ENCODE data around the gene PHKB.

Gene PHKB

GRCh38 chr16:47481698-47482374 is 20.7 kb downstream of the PHKB start:
- Histone ChIP-seq H3K27ac (ENCODE audit: low read depth, low read length) (no peak overlapping the region), H3K4me3 (ENCODE audit: low read depth in 1 of 2, low read length in 2 of 2) (no peak overlapping the region), H3K4me1 (ENCODE audit: control insufficient read depth in 1 of 2, insufficient read depth in 2 of 2, low read length in 2 of 2) (no peaks in the 10 kb centered on the region), H3K36me3 (ENCODE audit: control insufficient read depth in 1 of 2, insufficient read depth in 2 of 2, low read length in 2 of 2) (peaks cover 0 to 1% of the 10 kb centered on the region in 2 donors), H3K27me3 (ENCODE audit: control insufficient read depth in 1 of 2, insufficient read depth in 2 of 2, low read length in 2 of 2) (no peaks in the 10 kb centered on the region), H3K9me3 (ENCODE audit: control insufficient read depth in 1 of 2, low read length in 2 of 2) (no peaks in the 10 kb centered on the region), H3K9ac (ENCODE audit: low read depth in 1 of 2, low read length in 2 of 2) (no peak overlapping the region)

- Histone ChIP-seq H3K4me3 (ENCODE audit: low read depth in 1 of 2, low read length in 2 of 2) (no peak overlapping the region), H3K9ac (ENCODE audit: low read depth in 1 of 2, low read length in 2 of 2) (no peak overlapping the region), H3K27me3 (ENCODE audit: control insufficient read depth in 1 of 2, insufficient read depth in 2 of 2, low read length in 2 of 2) (no peaks in the 10 kb centered on the region), H3K4me1 (ENCODE audit: control insufficient read depth in 1 of 2, insufficient read depth in 2 of 2, low read length in 2 of 2) (no peaks in the 10 kb centered on the region), H3K27ac (ENCODE audit: low read depth, low read length) (no peak overlapping the region), H3K36me3 (ENCODE audit: control insufficient read depth in 1 of 2, insufficient read depth in 2 of 2, low read length in 2 of 2) (no peaks in the 10 kb centered on the region), H3K9me3 (ENCODE audit: control insufficient read depth in 1 of 2, low read length in 2 of 2) (peaks cover 2 to 4% of the 10 kb centered on the region in 2 donors)
Measured at GRCh38 chr16:47483616-47484015, 22.5 kb downstream of the PHKB start.

GRCh38 chr16:47486856-47487255 is 25.7 kb downstream of the PHKB start:
- H3K4me1 ChIP-seq (ENCODE audit: control insufficient read depth in 1 of 2, insufficient read depth in 2 of 2, low read length in 2 of 2) = no peaks in the 10 kb centered on the region

GRCh38 chr16:47488051-47488450 is 26.9 kb downstream of the PHKB start:
- Histone ChIP-seq H3K9me3 (ENCODE audit: control insufficient read depth in 1 of 2, low read length in 2 of 2) (peaks cover 4 to 19% of the 10 kb centered on the region in 2 donors), H3K4me3 (ENCODE audit: low read depth in 1 of 2, low read length in 2 of 2) (no peak overlapping the region), H3K4me1 (ENCODE audit: control insufficient read depth in 1 of 2, insufficient read depth in 2 of 2, low read length in 2 of 2) (peaks cover 0 to 6% of the 10 kb centered on the region in 2 donors), H3K9ac (ENCODE audit: low read depth in 1 of 2, low read length in 2 of 2) (no peak overlapping the region), H3K36me3 (ENCODE audit: control insufficient read depth in 1 of 2, insufficient read depth in 2 of 2, low read length in 2 of 2) (peaks cover 0 to 3% of the 10 kb centered on the region in 2 donors), H3K27ac (ENCODE audit: low read depth, low read length) (no peak overlapping the region), H3K27me3 (ENCODE audit: control insufficient read depth in 1 of 2, insufficient read depth in 2 of 2, low read length in 2 of 2) (no peaks in the 10 kb centered on the region)

More at GRCh38 chr16:47486856-47487255, 25.7 kb downstream of the PHKB start:
- peaks cover 4 to 19% of the 10 kb centered on the region in 2 donors for H3K9me3 ChIP-seq (ENCODE audit: control insufficient read depth in 1 of 2, low read length in 2 of 2)
- H3K27ac ChIP-seq (ENCODE audit: low read depth, low read length) = no peak overlapping the region
- no peaks in the 10 kb centered on the region for H3K27me3 ChIP-seq (ENCODE audit: control insufficient read depth in 1 of 2, insufficient read depth in 2 of 2, low read length in 2 of 2)
- no peak overlapping the region for H3K9ac ChIP-seq (ENCODE audit: low read depth in 1 of 2, low read length in 2 of 2)
- peaks cover 0 to 3% of the 10 kb centered on the region in 2 donors for H3K36me3 ChIP-seq (ENCODE audit: control insufficient read depth in 1 of 2, insufficient read depth in 2 of 2, low read length in 2 of 2)
- no peak overlapping the region for H3K4me3 ChIP-seq (ENCODE audit: low read depth in 1 of 2, low read length in 2 of 2)

GRCh38 chr16:47490471-47490870 is 29.3 kb downstream of the PHKB start:
- Histone ChIP-seq H3K36me3 (ENCODE audit: control insufficient read depth in 1 of 2, insufficient read depth in 2 of 2, low read length in 2 of 2) (peaks cover 0 to 3% of the 10 kb centered on the region in 2 donors), H3K4me1 (ENCODE audit: control insufficient read depth in 1 of 2, insufficient read depth in 2 of 2, low read length in 2 of 2) (peaks cover 0 to 22% of the 10 kb centered on the region in 2 donors), H3K27ac (ENCODE audit: low read depth, low read length) (no peak overlapping the region), H3K9ac (ENCODE audit: low read depth in 1 of 2, low read length in 2 of 2) (no peak overlapping the region), H3K27me3 (ENCODE audit: control insufficient read depth in 1 of 2, insufficient read depth in 2 of 2, low read length in 2 of 2) (no peaks in the 10 kb centered on the region), H3K9me3 (ENCODE audit: control insufficient read depth in 1 of 2, low read length in 2 of 2) (peaks cover 4 to 19% of the 10 kb centered on the region in 2 donors), H3K4me3 (ENCODE audit: low read depth in 1 of 2, low read length in 2 of 2) (no peak overlapping the region)

DNA sequence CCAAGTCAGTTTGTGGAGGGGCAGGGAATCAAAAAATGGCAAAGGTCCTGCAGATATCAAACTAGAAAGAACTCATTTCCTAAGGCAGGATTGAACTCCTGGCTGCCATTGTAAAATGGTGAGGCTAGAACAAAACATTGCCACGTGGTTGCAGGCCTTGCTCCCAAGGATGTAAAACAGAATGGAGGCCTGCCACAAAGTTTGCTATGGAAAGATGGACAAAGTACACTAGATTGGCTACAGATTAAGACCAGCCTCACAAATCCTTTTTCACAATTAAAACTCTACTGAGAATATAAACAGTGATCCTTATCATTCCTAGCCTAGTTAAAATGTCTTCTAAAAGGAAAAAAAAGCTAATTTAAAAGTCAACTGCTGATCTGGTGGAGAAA is 30.9 kb downstream of the PHKB start:
- Histone ChIP-seq H3K27ac (ENCODE audit: low read depth, low read length) (no peak overlapping the region), H3K4me3 (ENCODE audit: low read depth in 1 of 2, low read length in 2 of 2) (no peak overlapping the region), H3K9ac (ENCODE audit: low read depth in 1 of 2, low read length in 2 of 2) (no peak overlapping the region), H3K4me1 (ENCODE audit: control insufficient read depth in 1 of 2, insufficient read depth in 2 of 2, low read length in 2 of 2) (peaks cover 0 to 22% of the 10 kb centered on the region in 2 donors), H3K9me3 (ENCODE audit: control insufficient read depth in 1 of 2, low read length in 2 of 2) (peaks cover 4 to 19% of the 10 kb centered on the region in 2 donors), H3K36me3 (ENCODE audit: control insufficient read depth in 1 of 2, insufficient read depth in 2 of 2, low read length in 2 of 2) (peaks cover 0 to 3% of the 10 kb centered on the region in 2 donors), H3K27me3 (ENCODE audit: control insufficient read depth in 1 of 2, insufficient read depth in 2 of 2, low read length in 2 of 2) (no peaks in the 10 kb centered on the region)

GRCh38 chr16:47492428-47493377 is 31.6 kb downstream of the PHKB start:
- H3K9me3 ChIP-seq (ENCODE audit: control insufficient read depth in 1 of 2, low read length in 2 of 2) = peaks cover 4 to 19% of the 10 kb centered on the region in 2 donors
- H3K4me3 ChIP-seq (ENCODE audit: low read depth in 1 of 2, low read length in 2 of 2) = peak overlapping the region in 1 of 2 donors; percentile 3
- H3K9ac ChIP-seq (ENCODE audit: low read depth in 1 of 2, low read length in 2 of 2) = no peak overlapping the region
- peaks cover 0 to 22% of the 10 kb centered on the region in 2 donors for H3K4me1 ChIP-seq (ENCODE audit: control insufficient read depth in 1 of 2, insufficient read depth in 2 of 2, low read length in 2 of 2)
- H3K27ac ChIP-seq (ENCODE audit: low read depth, low read length) = no peak overlapping the region
- H3K36me3 ChIP-seq (ENCODE audit: control insufficient read depth in 1 of 2, insufficient read depth in 2 of 2, low read length in 2 of 2) = peaks cover 0 to 3% of the 10 kb centered on the region in 2 donors
- no peaks in the 10 kb centered on the region for H3K27me3 ChIP-seq (ENCODE audit: control insufficient read depth in 1 of 2, insufficient read depth in 2 of 2, low read length in 2 of 2)

DNA sequence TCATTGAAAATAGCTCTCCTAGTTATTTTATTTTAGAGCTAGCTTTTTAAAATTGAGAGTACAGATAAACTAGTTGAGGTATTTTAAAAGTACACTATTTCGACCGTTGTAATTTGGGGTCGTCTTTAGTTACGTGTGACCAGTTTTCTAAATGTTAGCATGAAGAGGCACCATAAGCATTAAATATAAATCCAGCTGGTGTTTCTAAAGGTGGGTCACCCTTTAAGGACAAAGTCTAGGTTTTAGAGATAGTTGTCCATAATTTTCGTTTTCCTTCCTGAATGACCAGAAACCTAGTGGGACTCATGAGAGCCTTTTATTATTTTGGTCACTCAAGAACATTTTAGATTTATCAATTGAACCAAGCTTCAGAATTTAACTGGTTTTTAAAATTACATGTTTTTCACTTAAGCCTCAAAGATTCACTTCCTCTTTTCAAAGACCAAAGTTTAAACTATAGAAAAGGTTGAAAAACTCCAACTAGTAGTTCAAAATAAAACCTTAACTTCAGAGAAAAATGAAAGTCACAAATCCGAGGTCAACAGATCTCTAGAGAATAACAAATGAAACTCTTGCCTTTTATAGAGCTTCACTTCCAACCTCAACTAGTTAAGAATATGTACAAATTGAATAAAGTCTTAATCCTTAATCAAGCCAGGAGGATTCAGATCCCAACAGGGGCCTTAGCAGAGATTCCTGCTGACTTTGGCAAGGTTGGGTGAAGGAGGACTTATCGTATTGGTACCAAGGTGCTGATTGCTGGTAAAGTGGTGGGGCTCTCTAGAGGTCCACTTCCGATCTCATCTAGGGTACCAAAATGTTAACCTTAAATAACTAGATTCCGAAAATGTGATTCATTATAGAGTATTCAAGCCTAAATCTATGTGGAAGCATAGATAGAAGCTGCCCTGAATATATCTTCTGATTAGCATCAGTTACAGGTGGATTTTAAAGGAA is 32.5 kb downstream of the PHKB start:
- Histone ChIP-seq H3K27me3 (ENCODE audit: control insufficient read depth in 1 of 2, insufficient read depth in 2 of 2, low read length in 2 of 2) (no peaks in the 10 kb centered on the region), H3K36me3 (ENCODE audit: control insufficient read depth in 1 of 2, insufficient read depth in 2 of 2, low read length in 2 of 2) (peaks cover 0 to 3% of the 10 kb centered on the region in 2 donors), H3K9me3 (ENCODE audit: control insufficient read depth in 1 of 2, low read length in 2 of 2) (peaks cover 2 to 14% of the 10 kb centered on the region in 2 donors), H3K4me3 (ENCODE audit: low read depth in 1 of 2, low read length in 2 of 2) (peak overlapping the region in 1 of 2 donors; percentile 49), H3K27ac (ENCODE audit: low read depth, low read length) (no peak overlapping the region), H3K9ac (ENCODE audit: low read depth in 1 of 2, low read length in 2 of 2) (no peak overlapping the region), H3K4me1 (ENCODE audit: control insufficient read depth in 1 of 2, insufficient read depth in 2 of 2, low read length in 2 of 2) (peaks cover 0 to 22% of the 10 kb centered on the region in 2 donors)

DNA sequence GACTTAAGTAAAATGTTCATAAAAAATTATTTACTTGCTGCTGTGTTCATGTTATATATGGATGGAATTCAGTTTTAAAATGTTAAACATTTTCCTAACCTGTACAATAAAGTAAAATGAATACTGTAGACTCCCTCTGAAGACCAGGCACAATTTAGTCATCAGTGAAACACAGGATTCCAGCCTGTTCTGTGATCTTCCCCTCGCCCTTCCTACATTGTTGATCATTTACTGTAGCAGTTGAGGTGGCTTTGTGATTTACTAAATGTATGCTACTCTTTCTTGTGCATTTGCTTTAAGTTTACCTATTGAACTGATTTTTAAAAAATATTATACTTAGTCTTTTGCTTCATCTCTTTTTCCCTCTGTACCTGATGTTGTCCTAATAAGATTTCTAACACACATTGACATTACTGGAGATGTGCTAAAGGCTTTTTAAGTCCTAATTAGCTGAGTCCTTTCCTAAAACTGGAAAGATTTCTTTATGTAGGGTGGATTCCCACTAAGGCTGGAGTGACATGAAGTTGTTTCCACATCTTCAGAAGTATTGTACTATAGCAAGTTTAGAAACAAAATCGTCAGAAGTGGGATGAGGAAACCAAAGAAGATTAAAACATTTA is 38.1 kb downstream of the PHKB start:
- Histone ChIP-seq H3K27me3 (ENCODE audit: control insufficient read depth in 1 of 2, insufficient read depth in 2 of 2, low read length in 2 of 2) (no peaks in the 10 kb centered on the region), H3K36me3 (ENCODE audit: control insufficient read depth in 1 of 2, insufficient read depth in 2 of 2, low read length in 2 of 2) (peaks cover 21 to 40% of the 10 kb centered on the region in 2 donors), H3K27ac (ENCODE audit: low read depth, low read length) (no peak overlapping the region), H3K9ac (ENCODE audit: low read depth in 1 of 2, low read length in 2 of 2) (no peak overlapping the region), H3K9me3 (ENCODE audit: control insufficient read depth in 1 of 2, low read length in 2 of 2) (no peaks in the 10 kb centered on the region), H3K4me1 (ENCODE audit: control insufficient read depth in 1 of 2, insufficient read depth in 2 of 2, low read length in 2 of 2) (peaks cover 0 to 5% of the 10 kb centered on the region in 2 donors), H3K4me3 (ENCODE audit: low read depth in 1 of 2, low read length in 2 of 2) (no peak overlapping the region)
